HG02943 (cell line): Measurements from ENCODE around the gene DENND2C.
A peak's percentile ranks its signal among the peaks of the same experiment; 100 is the strongest.

Source experiments
- ATAC-seq: cut with Tn5 transposase; IDR thresholded peaks from one replicate; pipeline ENCODE4 v1.9.1; 2021; ENCODE audit warnings: mild to moderate bottlenecking, low read depth, moderate library complexity; ENCODE audit not compliant: unreplicated experiment

DENND2C gene, protein sequence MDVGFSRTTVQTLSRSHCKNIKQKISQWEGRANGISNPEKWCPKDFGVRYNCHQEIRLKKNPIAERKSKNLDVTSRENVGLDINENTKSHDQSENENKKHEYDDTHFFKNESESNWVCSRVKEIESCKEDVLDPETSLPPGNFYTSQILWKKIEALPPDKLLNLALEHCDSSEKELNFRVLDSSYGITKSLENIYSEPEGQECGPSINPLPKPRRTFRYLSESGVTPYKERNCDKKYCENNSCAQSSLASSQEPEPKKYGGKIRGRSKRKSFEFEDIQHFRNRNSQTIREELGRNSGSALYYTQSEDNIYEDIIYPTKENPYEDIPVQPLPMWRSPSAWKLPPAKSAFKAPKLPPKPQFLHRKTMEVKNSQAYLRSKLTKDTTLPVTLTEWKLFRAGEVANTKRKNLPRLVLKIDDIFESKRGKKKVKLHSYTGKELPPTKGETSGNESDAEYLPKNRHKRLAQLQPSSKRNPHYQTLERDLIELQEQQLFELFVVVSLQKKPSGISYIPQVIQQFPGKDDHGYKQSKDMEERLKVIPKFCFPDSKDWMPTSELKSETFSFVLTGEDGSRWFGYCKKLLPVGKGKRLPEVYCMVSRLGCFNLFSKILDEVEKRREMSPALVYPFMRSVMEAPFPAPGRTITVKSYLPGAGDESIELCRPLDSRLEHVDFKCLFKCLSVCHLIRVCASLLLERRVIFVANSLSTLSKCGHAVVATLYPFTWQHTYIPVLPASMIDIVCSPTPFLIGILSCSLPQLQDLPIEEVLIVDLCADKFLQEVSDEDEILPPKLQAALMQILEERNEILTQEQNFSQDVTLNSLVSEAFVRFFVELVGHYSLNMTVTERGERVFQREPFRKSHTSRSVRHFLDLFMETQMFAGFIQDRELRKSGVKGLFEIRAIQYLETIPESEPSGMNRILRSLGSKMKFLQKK

DNA sequence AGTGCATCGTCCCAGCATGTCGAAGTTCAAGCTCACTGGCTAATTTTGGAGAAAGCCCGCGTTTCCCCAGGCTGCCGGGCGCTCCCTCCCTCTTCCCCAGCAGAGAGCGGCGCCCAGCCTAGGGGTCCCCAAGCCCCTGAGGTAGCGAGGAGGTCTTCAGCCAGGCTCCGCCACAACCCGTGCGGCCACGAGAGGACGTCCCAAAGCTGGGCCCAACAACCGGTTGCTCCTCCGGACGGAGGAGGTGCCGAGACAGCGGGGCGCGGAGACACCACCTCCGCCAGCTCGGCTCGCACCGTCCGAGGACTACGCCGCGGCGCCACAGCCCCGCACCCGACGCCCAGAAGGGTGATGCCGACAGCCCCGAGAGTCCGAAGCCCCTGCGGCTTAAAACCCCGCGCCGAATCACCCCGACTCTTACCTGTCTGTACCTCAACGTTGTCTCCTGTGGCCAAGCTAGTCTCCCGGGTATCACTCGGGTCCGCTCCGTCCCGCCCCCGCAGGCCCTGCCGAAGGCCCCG lies at the start of gene DENND2C:
DENND2C (minus strand) TSS at position 488 of the 521 bp plus-strand sequence. CDS start 44,065 bp downstream, outside the sequence.
- peak; percentile 57 for ATAC-seq

DNA sequence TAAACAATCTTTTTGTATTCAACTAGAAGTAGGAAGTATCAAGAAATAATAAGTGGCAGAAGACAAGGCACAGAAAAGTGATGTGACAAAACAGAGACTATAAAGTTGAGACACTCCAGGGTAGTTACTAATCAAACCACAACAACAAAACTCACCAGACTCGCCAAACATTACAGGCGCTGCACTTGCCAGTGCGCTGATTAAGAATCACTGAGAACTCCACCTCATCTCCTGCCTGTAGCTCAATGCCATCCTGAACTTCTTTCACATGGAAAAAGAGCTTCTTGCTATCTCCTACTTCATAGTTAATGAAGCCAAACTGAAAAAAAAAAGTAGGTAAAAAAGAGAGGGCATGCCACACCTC lies 49.6 kb upstream of the DENND2C start:
- ATAC-seq = no peak

DNA sequence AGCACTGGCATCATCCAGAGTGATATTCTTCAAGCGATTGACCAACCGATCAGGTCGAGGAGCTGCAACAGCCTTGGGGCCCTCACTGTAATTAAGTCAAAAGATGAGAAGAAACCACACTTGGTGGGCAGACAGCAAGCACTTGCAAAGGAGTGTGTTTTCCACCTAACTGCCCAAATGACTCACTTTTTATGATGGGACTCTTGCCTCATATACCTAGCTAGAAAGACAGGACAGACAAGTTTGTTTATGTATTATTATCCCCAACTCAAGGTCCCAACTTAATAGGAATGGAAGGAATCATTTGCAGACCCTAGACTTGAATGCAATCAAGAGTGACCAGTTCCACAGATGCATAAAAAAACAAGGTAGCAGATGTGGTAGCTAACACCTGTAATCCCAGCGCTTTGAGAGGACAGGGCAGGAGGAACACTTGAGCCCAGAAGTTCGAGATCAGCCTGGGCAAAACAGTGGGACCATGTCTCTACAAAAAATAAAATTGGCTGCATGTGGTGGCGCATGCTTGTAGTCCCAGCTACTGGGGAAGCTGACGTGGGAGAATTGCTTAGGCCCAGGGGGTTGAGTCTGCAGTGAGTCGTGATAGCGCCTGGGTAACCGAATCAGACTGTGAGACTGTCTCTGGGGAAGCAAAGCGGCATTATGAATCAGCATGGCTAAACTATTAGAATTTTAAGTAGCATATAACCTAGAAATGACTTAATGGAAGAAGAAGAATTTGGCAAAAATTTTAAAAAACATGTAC lies 49.0 kb upstream of the DENND2C start:
- ATAC-seq = no peak

DNA sequence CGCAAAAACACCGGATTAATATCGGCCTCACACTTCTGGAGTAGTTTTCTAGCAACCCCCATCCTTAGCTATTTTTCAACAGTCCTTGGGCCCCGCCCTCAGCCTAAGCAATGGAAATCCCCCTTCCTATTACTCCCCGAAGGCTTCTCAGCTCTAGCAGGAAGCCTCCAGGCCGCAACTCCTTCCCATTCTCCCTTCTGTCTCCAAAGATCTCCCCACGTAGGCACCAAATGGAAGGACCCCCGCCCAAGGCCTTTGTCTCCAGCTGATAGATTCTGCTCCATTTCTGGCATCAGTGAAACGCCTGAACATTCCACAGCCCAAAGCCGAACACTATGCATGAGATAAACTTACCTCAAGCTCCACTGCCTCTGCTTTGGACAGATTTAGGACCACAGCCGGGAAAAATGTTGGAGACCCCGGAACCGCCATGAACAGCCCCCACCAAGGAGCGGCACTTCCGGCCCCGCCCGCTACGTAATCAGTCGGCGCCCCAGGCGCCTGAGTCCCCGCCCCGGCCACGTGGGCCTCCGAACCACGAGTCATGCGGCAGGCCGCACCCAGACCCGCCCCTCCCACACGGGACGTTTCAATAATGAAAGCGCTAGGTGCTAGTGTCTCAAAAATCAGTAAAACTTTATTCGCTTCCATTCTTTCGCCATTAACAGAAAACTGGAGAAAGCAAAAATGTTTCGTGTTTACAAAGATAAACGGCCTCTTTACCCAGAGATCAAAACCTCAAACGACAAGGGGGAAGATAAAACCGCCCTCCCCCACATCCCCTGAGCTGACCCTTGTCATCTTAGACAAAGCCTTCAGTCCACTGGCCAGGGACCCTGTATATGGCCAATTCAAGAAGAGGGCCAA lies 46.7 kb upstream of the DENND2C start, which contains the start of gene NRAS:
NRAS (minus strand) TSS at position 468 of the 867 bp plus-strand sequence. CDS start 611 bp downstream, outside the sequence.
- peak; percentile 94 for ATAC-seq

DNA sequence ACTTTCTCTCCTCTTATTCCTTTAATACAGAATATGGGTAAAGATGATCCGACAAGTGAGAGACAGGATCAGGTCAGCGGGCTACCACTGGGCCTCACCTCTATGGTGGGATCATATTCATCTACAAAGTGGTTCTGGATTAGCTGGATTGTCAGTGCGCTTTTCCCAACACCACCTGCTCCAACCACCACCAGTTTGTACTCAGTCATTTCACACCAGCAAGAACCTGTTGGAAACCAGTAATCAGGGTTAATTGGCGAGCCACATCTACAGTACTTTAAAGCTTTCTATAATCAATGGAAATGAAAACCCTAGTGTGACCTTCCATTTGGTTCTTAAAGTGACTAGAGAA lies 46.1 kb upstream of the DENND2C start:
- no peak for ATAC-seq

DNA sequence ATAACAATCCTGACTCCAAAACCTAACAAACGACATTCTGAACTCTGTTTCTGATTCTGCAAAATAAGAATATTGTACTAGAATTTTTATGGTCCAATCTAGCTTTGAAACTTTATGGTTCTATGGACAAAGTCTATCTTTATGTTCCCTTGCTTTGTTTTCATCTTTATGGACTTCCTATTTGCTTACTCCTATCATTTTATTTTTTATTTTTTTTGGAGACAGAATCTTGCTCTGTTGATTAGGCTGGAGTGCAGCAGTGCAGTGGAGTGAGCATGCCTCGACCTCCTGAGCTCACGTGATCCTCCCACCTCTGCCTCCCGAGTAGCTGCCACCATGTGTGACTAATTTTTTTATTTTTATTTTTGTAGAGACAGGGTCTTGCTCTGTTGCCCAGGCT lies 43.1 kb upstream of the DENND2C start:
- no peak for ATAC-seq

DNA sequence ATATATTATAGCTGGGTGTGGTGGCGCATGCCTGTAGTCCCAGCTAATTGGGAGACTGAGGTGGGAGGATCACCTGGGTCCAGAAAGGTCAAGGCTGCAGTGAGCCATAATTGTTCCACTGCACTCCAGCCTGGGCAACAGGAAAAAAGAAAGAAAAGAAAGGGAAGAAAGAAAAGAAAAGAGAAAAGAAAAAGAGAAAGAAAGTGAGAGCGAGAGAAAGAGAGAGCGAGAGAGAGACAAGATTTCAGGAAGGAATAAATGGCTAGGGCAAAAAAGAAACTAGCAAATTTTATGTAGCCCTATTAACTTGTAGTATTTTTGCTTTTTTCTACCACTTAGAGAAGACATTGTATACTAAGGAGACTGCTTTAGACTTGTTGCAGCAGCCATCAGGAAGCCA lies 40.5 kb upstream of the DENND2C start:
- ATAC-seq = no peak

DNA sequence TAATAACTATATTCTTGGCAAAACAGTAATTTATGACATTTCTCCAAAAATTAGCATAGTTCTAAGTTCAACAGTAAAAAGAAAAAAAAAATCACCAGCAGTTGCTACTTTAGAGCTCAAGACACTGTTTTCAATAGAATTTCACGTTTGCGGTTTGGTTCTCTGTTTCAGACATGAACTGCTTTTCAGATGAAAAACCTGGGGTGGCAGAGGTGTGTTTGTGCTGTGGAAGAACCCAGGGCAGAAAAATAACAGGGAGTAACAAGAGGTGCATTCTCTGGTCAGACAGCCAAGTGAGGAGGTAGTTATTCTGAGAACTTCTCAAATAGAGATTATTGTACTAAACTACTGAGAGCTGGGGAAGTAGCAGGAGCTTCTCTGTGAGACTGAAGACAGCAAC lies 37.8 kb upstream of the DENND2C start:
- ATAC-seq = no peak

DNA sequence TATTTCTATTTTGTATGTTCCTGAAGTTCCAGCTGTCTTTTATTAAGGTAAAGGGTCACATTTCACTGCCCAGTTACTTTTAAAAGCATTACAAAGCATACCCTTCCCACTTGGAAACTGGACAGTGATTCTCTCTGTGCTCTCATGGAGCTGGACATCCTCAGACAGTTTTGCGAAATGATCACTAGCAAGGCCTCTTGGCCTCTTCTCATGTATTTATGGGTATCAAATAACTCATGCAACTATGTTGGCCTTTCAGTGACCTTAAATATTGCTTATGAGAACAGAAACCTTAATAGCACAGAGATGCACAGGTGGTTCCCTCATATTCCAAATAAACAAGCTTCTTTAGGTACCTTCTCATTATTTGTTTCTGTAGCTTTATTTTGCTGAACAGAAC lies 33.4 kb upstream of the DENND2C start:
- ATAC-seq = no peak

DNA sequence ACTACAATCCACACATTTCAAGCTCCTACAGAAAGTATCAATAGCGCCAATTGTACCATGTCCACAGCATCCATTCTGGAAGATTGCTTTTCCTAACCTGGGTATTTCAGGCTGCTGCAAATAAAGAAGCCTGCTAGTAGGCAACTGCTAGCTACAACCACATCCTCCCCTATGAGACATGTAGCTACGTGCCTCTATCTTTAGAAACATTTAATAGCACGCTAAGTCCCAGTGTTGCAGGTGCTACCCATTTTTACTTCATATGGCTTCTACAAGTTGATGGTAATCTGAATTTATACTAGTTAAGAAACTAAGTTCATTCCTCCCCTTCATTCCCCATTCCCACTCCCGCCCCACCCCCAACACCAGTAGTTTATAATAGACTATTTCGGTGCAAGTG lies 32.9 kb upstream of the DENND2C start:
- ATAC-seq = no peak

DNA sequence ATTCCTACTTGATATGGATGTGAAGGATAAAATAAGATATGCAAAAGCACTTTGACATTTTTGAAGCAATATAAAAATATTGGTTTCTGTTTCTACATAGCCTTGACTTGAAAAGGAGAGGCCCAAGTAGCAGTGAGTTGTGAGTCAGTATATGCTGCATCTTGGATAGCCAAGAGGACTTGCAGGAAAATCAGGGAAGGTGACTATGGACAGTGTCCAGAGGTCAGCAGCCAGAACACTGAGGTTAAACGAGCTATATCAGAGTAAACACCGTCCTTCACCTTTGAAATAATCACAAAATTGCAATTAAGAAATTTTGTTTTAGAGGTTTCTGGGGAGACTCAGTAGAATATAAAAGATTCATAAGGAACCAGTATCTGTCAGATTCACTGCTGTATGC lies 32.1 kb upstream of the DENND2C start:
- no peak for ATAC-seq

DNA sequence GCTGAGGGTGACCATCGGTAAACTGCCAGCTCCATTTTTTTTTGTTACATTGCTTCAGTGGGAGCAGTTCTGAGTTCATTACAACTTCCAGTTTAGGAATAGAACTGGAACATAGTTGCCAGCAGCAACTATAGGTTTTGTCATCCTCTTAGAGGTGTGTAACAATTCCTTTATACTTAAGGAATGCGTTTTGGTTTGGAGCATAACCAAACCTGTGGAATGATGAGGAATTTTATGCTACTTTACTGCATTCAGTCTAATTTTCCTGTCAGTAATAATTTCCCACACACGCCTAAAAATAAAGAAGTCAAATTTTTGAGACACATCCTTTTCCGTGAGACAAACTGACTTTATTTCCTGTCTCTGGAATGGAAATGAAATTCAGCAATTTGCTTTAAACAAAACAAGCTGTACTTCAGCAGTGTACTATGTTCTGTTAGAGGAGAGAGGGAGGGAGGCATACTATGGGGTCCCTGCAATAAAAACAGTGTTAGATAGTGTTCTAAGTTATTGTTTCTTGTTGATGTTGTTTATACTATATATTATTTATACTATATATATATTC lies 30.3 kb upstream of the DENND2C start:
- ATAC-seq = no peak

DNA sequence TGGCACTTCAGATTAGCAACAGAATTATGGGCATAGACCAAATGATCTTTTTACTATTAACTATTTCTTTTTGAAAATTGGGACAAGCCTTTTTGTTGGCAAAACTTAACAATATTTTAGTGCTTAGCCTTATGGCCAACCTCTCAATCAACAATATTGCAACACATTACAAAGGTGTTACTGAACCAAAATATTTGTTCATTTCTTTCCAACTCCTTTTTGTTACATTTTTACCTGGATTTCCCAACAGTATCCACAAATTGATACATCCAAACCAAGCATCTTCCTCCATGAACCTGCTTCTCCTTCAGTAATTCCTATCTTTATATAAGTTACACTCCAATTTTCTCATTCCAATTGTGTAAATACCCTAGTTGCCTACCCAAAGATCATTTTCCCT lies 27.0 kb upstream of the DENND2C start:
- ATAC-seq = no peak

DNA sequence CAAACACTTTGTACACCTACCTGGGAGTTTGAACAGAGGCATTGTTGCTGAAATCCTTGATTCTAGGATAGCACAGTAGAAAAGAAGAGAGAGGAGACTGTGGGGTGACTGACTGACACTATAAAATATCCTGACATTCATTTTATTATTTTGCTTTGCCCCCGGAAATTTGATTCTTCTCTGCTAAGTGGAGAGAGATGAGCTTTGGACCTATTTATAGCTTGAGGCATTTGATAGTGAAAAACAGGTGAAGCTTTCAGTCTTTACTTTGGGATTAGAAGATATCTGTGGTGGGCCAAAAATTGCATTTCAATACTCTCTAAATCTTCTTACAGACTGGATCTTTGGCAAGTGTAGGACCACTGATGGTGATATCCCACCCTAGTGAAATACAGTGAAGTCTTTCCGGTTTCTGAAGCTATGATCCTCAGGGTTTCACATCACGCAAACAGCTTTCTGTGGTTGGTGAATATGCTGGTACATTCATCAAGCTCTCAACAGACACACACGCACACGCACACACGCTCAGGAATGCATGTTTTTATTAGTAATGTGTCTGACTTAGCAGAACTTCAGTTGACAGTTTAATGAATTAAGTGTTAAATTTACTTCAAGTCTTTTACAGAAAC lies 25.7 kb upstream of the DENND2C start, which contains the start of gene AMPD1:
AMPD1 (minus strand) TSS at position 117 of the 629 bp plus-strand sequence; CDS start at position 42, 75 bp downstream.
- no peak for ATAC-seq

DNA sequence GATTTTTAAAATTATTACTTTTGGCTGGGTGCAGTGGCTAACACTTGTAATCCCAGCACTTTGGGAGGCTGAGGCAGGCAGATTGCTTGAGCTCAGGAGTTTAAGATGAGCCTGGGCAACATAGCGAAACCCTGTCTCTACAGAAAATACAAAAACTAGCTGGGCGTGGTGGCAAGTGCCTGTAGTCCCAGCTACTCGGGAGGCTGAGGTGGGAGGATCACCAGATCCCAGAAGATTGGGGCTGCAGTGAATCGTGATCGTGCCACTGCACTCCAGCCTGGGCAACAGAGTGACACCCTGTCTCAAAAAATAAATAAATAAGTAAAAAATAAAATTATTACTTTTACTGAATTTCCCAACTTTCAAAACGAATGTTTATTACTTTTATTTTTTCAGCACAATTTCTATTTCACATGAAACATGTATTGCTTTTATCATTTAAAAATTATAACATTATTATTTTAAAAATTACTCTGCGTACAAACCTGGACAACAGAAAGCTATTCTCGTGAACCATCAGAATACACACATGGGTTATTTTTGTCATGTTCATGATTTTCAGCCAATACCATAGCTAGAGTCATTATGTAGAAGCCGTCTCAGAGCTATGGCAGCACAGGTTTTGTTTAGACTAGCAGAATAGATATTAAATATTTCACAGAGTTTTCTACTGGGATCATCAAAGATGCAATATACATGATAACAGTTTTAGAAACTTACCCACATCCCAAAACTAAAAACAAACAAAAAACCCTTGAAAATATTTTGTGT lies 24.9 kb upstream of the DENND2C start:
- no peak for ATAC-seq

DNA sequence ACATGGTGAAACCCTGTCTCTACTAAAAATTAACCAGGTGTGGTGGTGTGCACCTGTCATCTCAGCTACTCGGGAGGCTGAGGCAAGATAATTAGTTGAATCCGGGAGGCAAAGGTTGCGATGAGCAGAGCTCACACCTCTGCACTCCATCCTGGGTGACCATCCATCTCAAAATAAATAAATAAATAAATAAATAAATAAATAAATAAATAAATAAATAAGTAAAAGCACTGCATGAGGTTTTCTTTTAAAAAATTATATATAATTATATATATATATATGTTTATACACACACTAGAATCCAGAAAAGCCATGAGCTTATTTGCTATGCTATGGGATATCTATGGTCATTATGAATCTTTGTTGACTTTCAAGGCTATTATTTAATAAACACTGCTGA lies 23.1 kb upstream of the DENND2C start:
- ATAC-seq = no peak

DNA sequence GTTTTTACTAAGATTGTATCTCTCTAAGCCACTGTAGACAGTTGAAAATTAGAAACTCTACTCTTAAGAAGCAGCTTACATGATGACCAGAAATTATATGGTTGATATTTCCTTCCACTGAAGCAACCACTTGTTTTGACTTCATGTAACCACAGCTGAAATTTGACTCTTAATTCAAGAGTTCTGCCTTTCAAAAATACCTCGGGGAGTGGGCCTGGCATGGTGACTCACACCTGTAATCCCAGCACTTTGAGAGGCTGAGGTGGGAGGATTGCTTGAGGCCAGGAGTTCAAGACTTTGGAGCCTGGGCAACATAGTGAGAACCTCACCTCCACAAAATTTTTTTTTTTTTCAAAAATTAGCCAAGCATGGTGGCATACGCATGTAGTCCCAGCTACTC lies 21.2 kb upstream of the DENND2C start:
- no peak for ATAC-seq

DNA sequence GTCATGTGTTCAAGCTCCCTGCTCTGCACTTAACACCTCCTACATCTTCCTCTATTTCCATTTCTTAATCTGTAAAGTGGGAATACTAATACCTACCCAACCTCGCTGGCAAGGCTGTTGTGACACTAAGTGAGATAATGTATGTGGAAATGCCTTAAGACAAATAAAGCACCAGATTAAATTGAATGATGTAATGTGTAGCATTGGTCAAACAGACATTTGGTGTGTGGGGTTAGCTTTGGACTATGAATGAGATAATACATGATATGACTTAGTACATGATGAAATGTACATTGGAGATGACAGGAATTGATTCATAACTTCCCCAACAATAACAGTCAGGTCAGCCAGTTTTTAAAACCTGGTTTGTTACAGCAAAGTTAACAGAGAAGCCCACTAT lies 20.3 kb upstream of the DENND2C start:
- ATAC-seq = no peak
